GM18867 (cell line): ENCODE data around the gene GNG4.
"Not testable (repeated sequence)": the region's sequence is repeated elsewhere in the genome, so short reads cannot be mapped to it uniquely, and the experiment has no call there.

Experiments
- ATAC-seq: cut with Tn5 transposase; IDR thresholded peaks from one replicate; pipeline ENCODE4 v1.9.1; 2021; ENCODE audit warnings: mild to moderate bottlenecking, moderate library complexity; ENCODE audit not compliant: unreplicated experiment

The GNG4 gene

DNA sequence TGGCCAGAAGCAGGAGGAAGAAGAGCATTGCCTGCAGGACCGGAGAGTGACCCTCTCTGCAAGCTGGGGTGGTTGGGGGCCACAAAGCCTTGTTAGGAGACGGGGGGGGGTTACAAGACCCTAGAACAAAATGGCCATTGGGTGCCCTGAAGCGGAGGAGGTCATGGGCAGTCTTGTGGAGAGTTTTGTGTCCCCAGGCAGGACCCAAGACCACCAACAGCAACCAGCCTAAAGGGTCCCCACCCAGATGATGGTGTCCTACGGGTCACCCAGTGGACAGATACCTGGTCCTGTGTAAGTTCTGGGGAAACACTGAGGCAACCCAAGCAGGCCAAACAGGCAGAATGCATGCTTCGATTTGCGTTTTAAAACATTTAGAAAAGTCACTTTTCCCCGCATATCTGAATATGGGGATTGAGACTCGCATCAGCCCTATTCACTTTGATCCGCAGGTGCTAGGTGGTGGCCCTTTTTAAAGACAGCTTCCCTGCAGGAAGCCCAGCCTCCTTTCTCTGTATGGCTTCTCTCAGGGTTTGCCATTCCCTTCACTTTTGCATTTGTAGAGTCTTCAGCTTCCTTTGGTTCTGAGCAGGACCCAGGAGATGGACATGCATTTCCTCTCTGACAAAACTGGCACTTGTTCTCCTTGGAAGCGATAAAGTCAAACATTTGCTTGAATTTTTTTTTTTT, 21.1 kb downstream of the GNG4 start:
- no peak for ATAC-seq

DNA sequence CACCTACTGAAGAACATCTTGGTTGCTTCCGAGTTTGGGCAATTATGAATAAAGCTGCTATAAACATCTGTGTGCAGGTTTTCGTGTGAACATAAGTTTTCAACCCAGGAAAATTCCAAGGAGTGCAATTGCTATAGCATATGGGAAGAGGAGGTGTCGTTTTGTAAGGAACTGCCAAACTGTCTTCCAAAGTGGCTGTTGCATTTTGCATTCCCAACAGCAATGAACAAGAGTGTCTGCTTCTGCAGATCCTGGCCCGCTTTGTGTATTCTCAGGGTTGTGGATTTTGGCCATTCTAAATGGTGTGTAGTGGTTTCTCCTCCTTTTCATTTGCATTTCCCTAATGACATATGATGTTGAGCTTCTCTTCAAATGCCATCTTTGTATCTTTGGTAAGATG, 23.8 kb downstream of the GNG4 start:
- no peak for ATAC-seq

GRCh38 chr1:235625340-235625739, 24.2 kb downstream of the GNG4 start:
- no peak for ATAC-seq

DNA sequence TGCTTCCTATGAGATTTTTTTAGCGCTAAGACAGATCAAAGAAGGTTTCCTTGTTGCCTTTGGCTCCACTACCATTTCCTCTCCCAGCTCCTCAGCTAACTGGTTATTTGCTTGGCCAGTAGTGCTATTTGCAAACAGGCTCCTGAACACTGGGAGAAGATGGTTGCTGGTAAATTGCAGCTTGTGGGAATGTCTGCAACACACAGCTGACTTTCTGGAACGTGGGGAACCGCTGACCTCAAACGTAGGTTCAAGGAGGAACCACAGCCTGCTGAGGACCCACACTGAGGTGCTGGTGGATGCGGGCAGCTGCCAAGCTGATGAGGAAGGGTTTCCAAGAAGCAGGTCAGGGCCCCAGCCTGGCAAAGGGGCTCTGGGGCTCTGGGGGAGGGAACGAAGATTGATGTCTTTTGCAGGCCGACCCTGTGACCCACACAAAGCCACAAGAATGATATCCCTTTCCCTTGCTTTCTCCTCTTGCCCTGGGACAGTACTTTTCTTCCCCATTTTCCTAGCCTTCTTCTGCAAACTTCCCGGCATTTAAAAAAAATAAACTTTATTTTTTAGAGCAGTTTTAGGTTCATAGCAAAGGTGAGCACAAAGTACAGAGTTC, 24.8 kb downstream of the GNG4 start:
- ATAC-seq: no peak

GRCh38 chr1:235622936-235623779, 26.4 kb downstream of the GNG4 start:
- no peak for ATAC-seq

- not testable (repeated sequence) for ATAC-seq
Observed at GRCh38 chr1:235619149-235619548, 30.4 kb downstream of the GNG4 start.

GRCh38 chr1:235617808-235618207, 31.8 kb downstream of the GNG4 start:
- ATAC-seq: no peak

GRCh38 chr1:235617140-235617539, 32.4 kb downstream of the GNG4 start:
- no peak for ATAC-seq

GRCh38 chr1:235614442-235614954, 35.1 kb downstream of the GNG4 start:
- ATAC-seq: no peak

DNA sequence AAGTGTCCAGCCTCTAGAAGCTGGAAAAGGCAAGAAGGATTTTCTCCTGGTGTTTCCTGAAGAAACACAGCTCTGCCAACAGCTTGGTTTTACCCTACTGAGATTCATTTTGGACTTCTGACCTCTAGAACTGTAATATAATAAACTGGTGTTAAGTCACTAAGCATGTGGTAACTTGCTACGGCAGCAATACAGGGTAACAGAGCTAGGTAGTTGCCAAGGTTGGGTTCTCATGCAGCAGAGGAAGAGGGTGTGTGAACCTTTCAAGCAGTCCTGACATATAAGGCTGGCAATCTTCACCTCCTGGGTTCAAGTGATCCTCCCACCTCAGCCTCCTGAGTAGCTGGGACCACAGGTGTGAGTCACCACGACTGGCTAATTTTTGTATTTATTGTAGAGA, 36.0 kb downstream of the GNG4 start:
- ATAC-seq: no peak

DNA sequence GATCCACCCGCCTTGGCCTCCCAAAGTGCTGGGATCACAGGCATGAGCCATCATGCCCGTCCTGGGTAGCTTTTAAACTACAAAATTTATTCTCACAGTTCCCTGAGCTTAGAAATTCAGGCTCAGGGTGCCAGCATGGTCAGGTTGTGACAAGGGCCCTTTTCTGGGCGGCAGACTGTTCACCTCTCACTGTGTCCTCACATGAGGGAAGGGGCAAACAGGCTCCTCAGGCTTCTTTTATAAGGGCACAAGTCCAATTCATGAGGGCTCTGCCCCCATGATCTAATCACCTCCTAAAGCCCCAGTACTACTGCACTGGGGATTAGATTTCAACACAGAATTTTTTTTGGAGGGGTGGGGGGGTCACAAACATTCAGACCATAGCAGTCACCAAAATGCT, 36.8 kb downstream of the GNG4 start:
- no peak for ATAC-seq

DNA sequence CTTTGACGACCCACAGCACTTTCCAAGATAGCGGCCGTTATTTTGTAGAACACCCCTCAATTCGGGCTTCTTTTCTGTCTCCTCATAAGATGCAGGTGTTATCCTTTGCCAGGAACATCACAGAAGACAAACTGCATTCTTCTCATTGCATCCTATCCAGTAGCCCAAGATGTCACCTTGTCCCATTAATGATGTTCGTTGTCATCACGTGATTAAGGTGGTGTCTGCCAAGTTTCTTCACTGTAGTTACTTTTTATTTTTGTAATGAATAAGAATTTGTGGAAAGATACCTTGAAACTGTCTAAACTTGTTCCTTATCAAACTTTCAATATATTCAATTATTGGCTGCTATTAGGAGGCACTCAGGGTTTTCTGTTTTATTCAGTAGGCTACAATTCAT, 39.4 kb downstream of the GNG4 start:
- ATAC-seq: no peak

DNA sequence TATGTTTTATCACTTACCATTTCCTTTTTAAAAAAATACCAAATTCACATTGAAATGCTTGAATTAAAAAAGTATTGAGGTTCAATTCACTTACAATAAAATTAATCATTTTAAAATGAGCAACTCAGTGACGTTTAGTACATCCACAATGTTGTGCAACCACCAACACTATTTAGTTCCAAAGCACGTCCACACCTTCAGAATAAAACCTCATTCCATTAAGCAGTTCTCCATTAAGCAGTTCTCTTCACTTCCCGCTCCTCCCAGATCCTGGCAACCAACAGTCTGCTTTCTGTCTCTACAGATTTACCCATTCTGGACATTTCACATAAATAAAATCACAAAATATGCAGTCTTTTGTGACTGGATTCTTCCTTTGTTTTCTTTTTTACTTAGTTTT, 41.3 kb downstream of the GNG4 start:
- no peak for ATAC-seq

DNA sequence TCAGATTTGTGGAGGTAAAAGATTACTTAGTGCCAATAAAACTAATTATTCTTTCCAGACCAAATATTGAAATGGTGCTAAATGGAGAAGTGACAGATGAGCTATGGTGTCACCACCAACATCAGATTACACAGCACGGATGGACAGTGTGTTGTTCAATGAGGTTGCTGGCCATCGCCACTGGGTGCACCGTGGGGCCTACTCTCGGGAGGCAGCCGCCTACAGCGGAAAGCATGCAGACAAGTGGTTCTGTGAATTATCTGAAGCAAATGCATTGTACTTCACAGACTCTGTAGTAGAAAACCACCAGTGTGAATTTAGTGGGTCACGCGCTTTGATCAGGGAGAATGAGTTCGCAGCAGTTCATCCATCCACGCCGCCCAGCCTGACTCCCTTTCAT, 42.3 kb downstream of the GNG4 start:
- no peak for ATAC-seq

DNA sequence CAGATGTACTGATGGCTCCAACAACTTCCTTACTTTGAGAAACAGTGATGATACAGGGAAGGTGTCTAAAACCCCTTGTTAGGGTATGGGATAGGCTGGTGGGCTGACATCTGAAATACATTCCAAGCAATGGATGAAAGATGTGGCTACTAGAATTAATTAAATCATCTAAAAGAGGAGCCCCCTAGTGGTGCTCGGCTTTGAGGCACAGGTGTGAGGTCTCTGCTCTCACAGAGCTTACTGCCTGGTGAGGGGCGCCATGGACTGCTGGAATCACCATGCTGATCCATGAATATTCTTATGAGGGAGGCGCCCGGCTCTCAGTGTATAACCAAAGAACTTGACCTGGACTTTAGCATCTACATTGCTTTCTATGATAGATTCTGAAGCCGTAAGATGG, 48.5 kb downstream of the GNG4 start:
- ATAC-seq: no peak

DNA sequence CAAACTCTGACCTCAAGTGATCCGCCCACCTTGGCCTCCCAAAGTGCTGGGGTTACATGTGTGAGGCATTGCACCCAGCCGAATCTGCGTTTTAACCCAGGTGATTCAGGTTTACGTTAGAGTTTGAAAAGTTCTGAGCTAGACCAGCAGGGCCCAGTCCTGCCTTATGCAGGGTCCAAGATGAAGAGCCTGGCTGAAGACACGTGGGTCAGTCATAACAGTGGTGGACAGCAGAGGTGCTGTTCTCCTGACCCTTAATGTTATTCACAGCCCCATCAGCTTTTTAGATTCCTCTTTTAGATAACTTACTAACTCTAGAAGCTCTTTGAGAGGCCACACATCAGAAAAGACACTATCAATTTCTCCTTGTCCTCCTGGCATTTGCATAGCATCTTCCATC, 50.0 kb downstream of the GNG4 start:
- ATAC-seq: no peak

DNA sequence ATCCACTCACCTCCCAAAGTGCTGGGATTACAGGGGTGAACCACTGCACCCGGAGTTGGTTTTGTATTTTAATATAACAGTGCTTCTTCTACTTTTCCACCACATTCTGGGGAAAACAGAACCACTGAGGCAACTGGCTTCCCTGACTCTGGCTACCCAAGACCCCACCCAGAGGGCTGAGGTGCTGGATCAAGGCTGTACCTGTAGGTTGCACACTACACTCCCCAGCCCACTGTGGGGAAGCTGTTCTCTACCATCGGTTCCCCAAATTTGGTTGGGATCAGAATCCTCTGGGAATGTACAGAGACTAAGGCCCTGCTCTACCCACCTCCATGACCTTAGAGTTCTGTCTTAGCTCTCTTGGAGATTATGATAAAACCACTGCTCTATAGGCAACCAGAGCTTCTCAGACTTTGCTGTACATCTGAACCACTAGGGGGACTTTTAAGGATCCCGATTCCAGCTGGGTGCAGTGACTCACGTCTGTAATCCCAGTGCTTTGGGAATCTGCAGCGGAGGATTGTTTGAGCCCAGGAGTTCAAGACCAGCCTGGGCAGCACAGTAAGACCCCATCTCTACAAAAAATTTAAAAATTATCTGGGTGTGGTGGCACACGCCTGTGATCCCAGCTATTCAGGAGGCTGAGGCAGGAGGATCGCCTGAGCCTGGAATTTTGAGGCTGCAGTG, 51.6 kb downstream of the GNG4 start:
- ATAC-seq: no peak

DNA sequence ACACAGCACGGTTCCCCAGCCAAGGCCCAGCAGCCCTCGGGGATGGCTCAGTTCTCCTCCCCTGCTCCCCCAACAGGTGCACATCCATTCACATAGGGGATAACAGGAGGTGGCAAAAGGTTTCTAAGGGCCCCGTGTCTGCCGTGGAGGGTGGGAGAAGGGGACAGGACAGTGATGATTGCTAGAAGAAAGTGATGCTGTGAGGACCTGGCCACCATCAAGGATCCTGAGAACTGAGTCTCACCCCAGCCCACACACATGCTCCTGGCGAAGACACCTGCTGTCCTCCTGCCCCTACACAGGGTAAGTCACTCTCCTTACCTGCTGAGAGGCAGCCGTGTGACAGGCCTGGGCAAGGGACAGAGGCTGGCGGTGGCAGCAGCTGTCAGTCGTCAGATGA, 54.5 kb downstream of the GNG4 start:
- ATAC-seq: no peak

GRCh38 chr1:235594281-235594895, 55.2 kb downstream of the GNG4 start:
- not testable (repeated sequence) for ATAC-seq

DNA sequence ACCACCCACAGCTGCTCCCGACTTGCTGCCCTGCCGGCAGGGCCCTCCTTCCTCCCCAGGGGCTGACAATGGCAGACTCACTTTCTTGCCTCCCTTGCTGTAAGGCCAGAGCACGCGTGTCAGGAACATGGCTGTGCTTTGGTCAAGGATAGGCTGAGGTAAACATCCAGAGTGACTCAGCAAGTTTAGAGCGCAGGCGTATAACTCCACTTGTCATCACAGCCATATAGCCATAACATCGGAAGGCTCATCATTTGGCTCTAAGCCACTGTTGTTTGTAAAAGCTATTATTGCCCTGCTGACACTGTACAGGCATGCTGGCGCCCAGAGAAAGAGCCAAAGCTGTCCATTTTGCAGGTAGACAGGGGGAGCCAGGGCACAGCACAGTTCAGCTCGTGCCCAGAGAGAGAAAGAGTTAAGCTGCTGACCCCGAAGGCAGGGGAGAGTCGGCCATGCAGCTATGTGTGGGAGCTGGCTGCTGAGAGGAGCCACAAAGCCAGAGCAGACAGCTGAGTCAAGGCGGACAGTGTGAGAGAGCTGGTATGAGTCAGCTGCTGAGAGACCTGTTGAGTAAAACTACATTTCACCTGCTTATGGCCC, 60.6 kb downstream of the GNG4 start:
- no peak for ATAC-seq
